HepG2 (cell line): Measurements from ENCODE around the gene DENND11. TPM values are rescaled to one million over a fixed set of nuclear protein-coding genes. Genes with fewer than 3 reads are reported as not detected.

ENCODE experiments used
- HNRNPLL ChIP-seq: fragments of 200-400 bp; formaldehyde crosslinking; IDR thresholded peaks from 2 replicates; pipeline ENCODE4 v1.6.1; 2017; ENCODE audit warnings: mild to moderate bottlenecking, low read depth, low read length; ENCODE audit not compliant: poor library complexity, severe bottlenecking
- MAZ ChIP-seq, 2 experiments: sonication (generic) in 1 of 2; formaldehyde crosslinking in 1 of 2; IDR thresholded peaks; 2 replicates each; pipeline versions ENCODE4 v1.5.0 to v1.6.1; 2012 to 2020; ENCODE audit warnings: low read depth in 2 of 2, mild to moderate bottlenecking in 2 of 2, borderline replicate concordance in 1 of 2, improper control_type of control experiment in 1 of 2, low read length in 1 of 2, missing genetic modification reagents in 1 of 2, moderate library complexity in 1 of 2
- MTA1 ChIP-seq: sonication (generic); formaldehyde crosslinking; IDR thresholded peaks from 2 replicates; pipeline ENCODE4 v1.4.0; 2020; ENCODE audit warnings: missing genetic modification reagents, mild to moderate bottlenecking, borderline replicate concordance
- NONO ChIP-seq, 2 experiments: fragments of 450-650 bp in 1 of 2; sonication (generic) in 1 of 2; formaldehyde crosslinking in 1 of 2; IDR thresholded peaks in 1 of 2; conservative IDR thresholded peaks in 1 of 2; 2 replicates each; pipeline versions ENCODE4 v1.6.1 to v1.8.0; 2017 to 2022; ENCODE audit warnings: mild to moderate bottlenecking in 1 of 2, missing genetic modification reagents in 1 of 2, moderate library complexity in 1 of 2
- RAD51 ChIP-seq: fragments of 450-650 bp; IDR thresholded peaks from 2 replicates; pipeline ENCODE4 v1.6.1; 2016; ENCODE audit warnings: borderline replicate concordance
- RBFOX2 ChIP-seq: fragments of 200-400 bp; formaldehyde crosslinking; IDR thresholded peaks from 2 replicates; pipeline ENCODE4 v1.6.1; 2017; ENCODE audit warnings: low read depth, mild to moderate bottlenecking, low read length
- SALL2 ChIP-seq: sonication (generic); formaldehyde crosslinking; IDR thresholded peaks from 2 replicates; pipeline ENCODE4 v1.8.1; 2023; ENCODE audit warnings: mild to moderate bottlenecking, missing genetic modification reagents, inconsistent platforms
- TEAD2 ChIP-seq: sonication (generic); formaldehyde crosslinking; IDR thresholded peaks from 2 replicates; pipeline ENCODE4 v1.9.0; 2021; ENCODE audit warnings: missing genetic modification reagents
- TMF1 ChIP-seq: sonication (generic); formaldehyde crosslinking; IDR thresholded peaks from 2 replicates; pipeline ENCODE4 v1.8.1; 2022; ENCODE audit warnings: low read depth, missing genetic modification reagents
- ZBTB1 ChIP-seq: sonication (generic); formaldehyde crosslinking; IDR thresholded peaks from 2 replicates; pipeline ENCODE4 v1.4.0; 2020; ENCODE audit warnings: missing genetic modification reagents, borderline replicate concordance
- ZFX ChIP-seq: sonication (generic); formaldehyde crosslinking; IDR thresholded peaks from 2 replicates; pipeline ENCODE4 v1.4.0; 2020; ENCODE audit warnings: mild to moderate bottlenecking, low read depth, missing genetic modification reagents, moderate library complexity
- ZNF12 ChIP-seq: sonication (generic); formaldehyde crosslinking; IDR thresholded peaks from 2 replicates; pipeline ENCODE4 v1.5.0; 2020; ENCODE audit warnings: missing genetic modification reagents
- ZNF431 ChIP-seq: sonication (generic); formaldehyde crosslinking; IDR thresholded peaks from 2 replicates; pipeline ENCODE4 v1.9.0; 2022; ENCODE audit warnings: missing genetic modification reagents, low read depth, mild to moderate bottlenecking, borderline replicate concordance
- ZNF761 ChIP-seq: sonication (generic); formaldehyde crosslinking; conservative IDR thresholded peaks from 2 replicates; pipeline ENCODE4 v1.4.0; 2020; ENCODE audit warnings: mild to moderate bottlenecking, missing genetic modification reagents
- polyA plus RNA-seq, 8 experiments: library from polyadenylated mRNA; depleted of rRNA in 3 of 8; stranded (reverse) in 7 of 8; unstranded in 1 of 8; fragments of >200 nt; fragmentation: Illumina TruSeq in 4 of 8; extraction: Trizol in 4 of 8; gene quantifications; 2 replicates each; pipeline versions ENCODE4 v1.2.1 to v1.2.3, GENCODE V29; 2011 to 2016; ENCODE audit warnings: low read depth in 4 of 8, missing spikeins in 1 of 8, mixed read lengths in 1 of 8; ENCODE audit not compliant: insufficient read depth in 1 of 8
- total RNA-seq, 5 experiments: library from RNA; depleted of rRNA; stranded (reverse); fragments of >200 nt; fragmentation: Illumina TruSeq; extraction: Trizol; gene quantifications; 2 replicates each; pipeline ENCODE4 v1.2.3, GENCODE V29; 2016; ENCODE audit warnings: low read depth in 1 of 5
- TF ChIP-seq, protein P1 (sequence below): sonication (generic); formaldehyde crosslinking; conservative IDR thresholded peaks from 2 replicates; pipeline ENCODE4 v1.5.0; 2020; ENCODE audit warnings: missing genetic modification reagents
- TF ChIP-seq, protein P2 (sequence below): sonication (generic); formaldehyde crosslinking; IDR thresholded peaks from 2 replicates; pipeline ENCODE4 v1.5.1; 2020; ENCODE audit warnings: mild to moderate bottlenecking, missing genetic modification reagents, moderate library complexity

Gene DENND11
- total and polyA plus RNA-seq, 2 of the 13 experiments (the other 11 are each of a cell fraction or from before 2014, with no cell fraction given) = 7.1 to 10.5 TPM

DNA sequence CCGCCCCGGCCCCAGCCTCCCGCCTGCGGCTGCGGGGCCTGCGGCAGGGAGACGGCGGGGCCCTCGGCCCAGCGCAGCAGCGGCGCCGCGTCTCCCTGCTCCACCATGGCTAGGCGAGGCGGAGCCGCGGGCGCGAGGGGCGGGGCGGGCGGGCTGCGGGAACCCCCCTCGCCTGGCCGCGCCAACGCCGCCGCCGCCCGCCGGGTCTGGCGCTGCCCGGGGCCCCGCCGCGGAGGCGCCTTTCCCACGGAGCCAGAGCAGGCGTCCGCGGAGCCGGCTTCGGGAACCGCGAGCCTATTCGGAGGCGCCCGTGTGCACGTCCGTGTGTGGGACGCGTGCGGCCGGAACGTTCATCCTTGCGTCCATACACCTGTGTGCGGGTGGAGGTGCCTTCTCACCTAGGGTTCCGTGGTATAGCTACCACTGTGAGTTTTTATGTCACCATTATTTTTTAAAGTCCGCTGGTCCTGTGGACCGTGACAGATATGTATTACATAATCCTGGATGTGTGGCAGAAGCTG, at the start of gene DENND11 (continued):
- TF ChIP-seq ZNF761 (CRISPR knock-in tag) (no peak), TMF1 (CRISPR knock-in tag) (no peak), MAZ (IDR thresholded peaks at IDR 0.05; ENCODE audit: borderline replicate concordance, low read depth, low read length) (no peak), MAZ (CRISPR knock-in tag; IDR thresholded peaks at IDR 0.05; ENCODE audit: low read depth) (0 out of 2 replicates have a peak, but pooled peaks have one; percentile 23), RAD51 (no peak), HNRNPLL (peak; percentile 48), NONO (IDR thresholded peaks at IDR 0.05) (no peak), NONO (CRISPR knock-in tag; conservative IDR thresholded peaks at IDR 0.05) (peak; percentile 48; the same call in 1 of the 2 replicates), SALL2 (CRISPR knock-in tag) (no peak), ZBTB1 (CRISPR knock-in tag) (no peak), TEAD2 (CRISPR knock-in tag) (no peak), ZNF431 (CRISPR knock-in tag) (no peak), MTA1 (no peak), ZFX (CRISPR knock-in tag) (0 out of 2 replicates have a peak, but pooled peaks have one; percentile 7), ZNF12 (CRISPR knock-in tag) (0 out of 2 replicates have a peak, but pooled peaks have one; percentile 16), RBFOX2 (peak; percentile 45; the same call in 1 of the 2 replicates)
- TF ChIP-seq, protein P1, sequence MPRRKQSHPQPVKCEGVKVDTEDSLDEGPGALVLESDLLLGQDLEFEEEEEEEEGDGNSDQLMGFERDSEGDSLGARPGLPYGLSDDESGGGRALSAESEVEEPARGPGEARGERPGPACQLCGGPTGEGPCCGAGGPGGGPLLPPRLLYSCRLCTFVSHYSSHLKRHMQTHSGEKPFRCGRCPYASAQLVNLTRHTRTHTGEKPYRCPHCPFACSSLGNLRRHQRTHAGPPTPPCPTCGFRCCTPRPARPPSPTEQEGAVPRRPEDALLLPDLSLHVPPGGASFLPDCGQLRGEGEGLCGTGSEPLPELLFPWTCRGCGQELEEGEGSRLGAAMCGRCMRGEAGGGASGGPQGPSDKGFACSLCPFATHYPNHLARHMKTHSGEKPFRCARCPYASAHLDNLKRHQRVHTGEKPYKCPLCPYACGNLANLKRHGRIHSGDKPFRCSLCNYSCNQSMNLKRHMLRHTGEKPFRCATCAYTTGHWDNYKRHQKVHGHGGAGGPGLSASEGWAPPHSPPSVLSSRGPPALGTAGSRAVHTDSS = no peak
- TF ChIP-seq, protein P2, sequence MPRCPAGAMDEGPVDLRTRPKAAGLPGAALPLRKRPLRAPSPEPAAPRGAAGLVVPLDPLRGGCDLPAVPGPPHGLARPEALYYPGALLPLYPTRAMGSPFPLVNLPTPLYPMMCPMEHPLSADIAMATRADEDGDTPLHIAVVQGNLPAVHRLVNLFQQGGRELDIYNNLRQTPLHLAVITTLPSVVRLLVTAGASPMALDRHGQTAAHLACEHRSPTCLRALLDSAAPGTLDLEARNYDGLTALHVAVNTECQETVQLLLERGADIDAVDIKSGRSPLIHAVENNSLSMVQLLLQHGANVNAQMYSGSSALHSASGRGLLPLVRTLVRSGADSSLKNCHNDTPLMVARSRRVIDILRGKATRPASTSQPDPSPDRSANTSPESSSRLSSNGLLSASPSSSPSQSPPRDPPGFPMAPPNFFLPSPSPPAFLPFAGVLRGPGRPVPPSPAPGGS (CRISPR knock-in tag) = no peak
- TF ChIP-seq, all 625 proteins: peak for 10
